GM12878 (cell line): Measurements from ENCODE around the gene FNDC3B. TPM values are rescaled to one million over a fixed set of nuclear protein-coding genes. Genes with fewer than 3 reads are reported as not detected.

Experiments used
- ATAC-seq: fragments of 200-7000 bp; cut with Tn5 transposase; 3 replicates; pipeline ENCODE4 v1.9.1; 2020; ENCODE audit warnings: mild to moderate bottlenecking, moderate library complexity
- BruUV-seq: library from RNA; stranded (reverse); fragments of 400-500 nt; replicated peaks from 2 replicates; lab custom pipeline; 2021; lab: Mats Ljungman, UMichigan
- CTCF ChIA-PET: fragments of 300-600 bp; sonication (Branson Sonifier 250); formaldehyde crosslinking; extraction: SDS; loops from one replicate; lab custom pipeline; 2021; ENCODE audit warnings: inconsistent platforms; lab: Yijun Ruan, JAX
- POLR2A ChIA-PET: fragments of 350-600 bp; formaldehyde crosslinking; extraction: SDS; loops from one replicate; lab custom pipeline; 2021; ENCODE audit warnings: inconsistent platforms; lab: Charles Lee
- RAD21 ChIA-PET: fragments of 300-600 bp; sonication (Branson Sonifier 250); formaldehyde crosslinking; loops from one replicate; lab custom pipeline; 2023; ENCODE audit warnings: antibody characterized with exemption; ENCODE audit not compliant: unreplicated experiment; lab: Charles Lee
- SMC1A ChIA-PET: fragments of 300-600 bp; sonication (Branson Sonifier 250); formaldehyde crosslinking; loops from one replicate; lab custom pipeline; 2023; ENCODE audit not compliant: unreplicated experiment, uncharacterized antibody; lab: Charles Lee
- DNase-seq: peaks from one replicate; pipeline ENCODE4 v3.0.0-alpha.2; 2011; ENCODE audit warnings: low read depth, low spot score
- FAIRE-seq: peaks from 3 replicates; lab custom pipeline; 2011; peaks lifted over from hg19 to GRCh38; lab: Jason Lieb, UNC
- H2AFZ ChIP-seq: 2 replicates; pipeline ENCODE4 v1.6.0; 2011; ENCODE audit warnings: low read depth, low read length, control low read depth; ENCODE audit not compliant: control insufficient read depth
- H3K27ac ChIP-seq: 2 replicates; pipeline ENCODE4 v1.5.1; 2011; ENCODE audit warnings: control low read depth; ENCODE audit not compliant: control insufficient read depth, insufficient read depth
- H3K27me3 ChIP-seq, 2 experiments: replicated peaks in 1 of 2; 2 replicates each; pipeline versions ENCODE4 v1.6.0 to v1.6.1; 2011; ENCODE audit warnings: low read length in 1 of 2; ENCODE audit not compliant: control insufficient read depth in 2 of 2, insufficient read depth in 2 of 2
- H3K36me3 ChIP-seq, 2 experiments: 2 replicates each; pipeline ENCODE4 v1.5.1; 2011; ENCODE audit warnings: low read length in 1 of 2; ENCODE audit not compliant: control insufficient read depth in 2 of 2, insufficient read depth in 2 of 2
- H3K4me1 ChIP-seq: 2 replicates; pipeline ENCODE4 v1.6.1; 2011; ENCODE audit warnings: mild to moderate bottlenecking, low read length, moderate library complexity, mixed read lengths; ENCODE audit not compliant: control insufficient read depth, insufficient read depth
- H3K4me2 ChIP-seq: 2 replicates; pipeline ENCODE4 v1.6.0; 2011; ENCODE audit warnings: control low read depth; ENCODE audit not compliant: control insufficient read depth, insufficient read depth
- H3K4me3 ChIP-seq: fragments of 200-600 bp; sonication (generic); 2 replicates; pipeline ENCODE4 v1.5.1; 2016
- H3K79me2 ChIP-seq: 2 replicates; pipeline ENCODE4 v1.6.0; 2011; ENCODE audit warnings: low read length; ENCODE audit not compliant: control insufficient read depth, insufficient read depth
- H3K9ac ChIP-seq: 2 replicates; pipeline ENCODE4 v1.8.0; 2011; ENCODE audit warnings: low read length, control low read depth, mixed read lengths; ENCODE audit not compliant: control insufficient read depth, insufficient read depth
- H3K9me3 ChIP-seq: replicated peaks from 3 replicates; pipeline ENCODE4 v1.5.1; 2011; ENCODE audit warnings: mild to moderate bottlenecking, low read length; ENCODE audit not compliant: control insufficient read depth, insufficient read depth
- H4K20me1 ChIP-seq: 2 replicates; pipeline ENCODE4 v1.6.0; 2011; ENCODE audit not compliant: control insufficient read depth, insufficient read depth
- ELK1 ChIP-seq: IDR thresholded peaks from 2 replicates; pipeline ENCODE4 v1.6.1; 2012; ENCODE audit warnings: low read depth, low read length, improper control_type of control experiment
- IKZF2 ChIP-seq, 2 experiments: fragments of 450-650 bp; IDR thresholded peaks; 2 replicates each; pipeline ENCODE4 v1.6.1; 2017; ENCODE audit warnings: mild to moderate bottlenecking in 2 of 2, moderate library complexity in 2 of 2
- IRF4 ChIP-seq: IDR thresholded peaks from 2 replicates; pipeline ENCODE4 v1.6.1; 2011; ENCODE audit warnings: low read depth, low read length
- JUNB ChIP-seq: IDR thresholded peaks from 2 replicates; pipeline ENCODE4 v1.6.1; 2016; ENCODE audit warnings: antibody characterized with exemption, mild to moderate bottlenecking
- KAT2A ChIP-seq: conservative IDR thresholded peaks from 2 replicates; pipeline ENCODE4 v1.6.1; 2011; ENCODE audit warnings: low read depth, low read length; ENCODE audit not compliant: control insufficient read depth
- MTA2 ChIP-seq: fragments of 450-650 bp; IDR thresholded peaks from 2 replicates; pipeline ENCODE4 v1.6.1; 2016; ENCODE audit warnings: low read depth, mild to moderate bottlenecking, moderate library complexity
- MYB ChIP-seq: fragments of 150-350 bp; IDR thresholded peaks from 2 replicates; pipeline ENCODE4 v1.6.1; 2014; ENCODE audit warnings: mild to moderate bottlenecking, low read depth, low read length, borderline replicate concordance
- NR2C1 ChIP-seq: fragments of 450-650 bp; IDR thresholded peaks from 2 replicates; pipeline ENCODE4 v1.6.1; 2017; ENCODE audit warnings: antibody characterized with exemption, mild to moderate bottlenecking, moderate library complexity
- PKNOX1 ChIP-seq: fragments of 450-650 bp; IDR thresholded peaks from 2 replicates; pipeline ENCODE4 v1.6.1; 2016; ENCODE audit warnings: mild to moderate bottlenecking
- PML ChIP-seq: IDR thresholded peaks from 2 replicates; pipeline ENCODE4 v1.6.1; 2012; ENCODE audit warnings: low read length, inconsistent platforms
- RUNX3 ChIP-seq: IDR thresholded peaks from 2 replicates; pipeline ENCODE4 v1.6.1; 2012; ENCODE audit warnings: low read length, inconsistent platforms
- SMAD5 ChIP-seq: IDR thresholded peaks from 2 replicates; pipeline ENCODE4 v1.6.1; 2016; ENCODE audit warnings: antibody characterized with exemption, low read depth
- SRF ChIP-seq, 2 experiments: IDR thresholded peaks; 2 replicates each; pipeline ENCODE4 v1.6.1; 2011; ENCODE audit warnings: low read depth in 2 of 2, low read length in 2 of 2, mild to moderate bottlenecking in 1 of 2, moderate library complexity in 1 of 2
- STAT3 ChIP-seq: IDR thresholded peaks from 2 replicates; pipeline ENCODE4 v1.6.1; 2011; ENCODE audit warnings: low read depth, low read length, improper control_type of control experiment
- TCF12 ChIP-seq: IDR thresholded peaks from 2 replicates; pipeline ENCODE4 v1.6.1; 2011; ENCODE audit warnings: low read depth, mild to moderate bottlenecking, low read length
- YBX1 ChIP-seq: fragments of 450-650 bp; IDR thresholded peaks from 2 replicates; pipeline ENCODE4 v1.6.1; 2016; ENCODE audit warnings: antibody characterized with exemption
- YY1 ChIP-seq: IDR thresholded peaks from 2 replicates; pipeline ENCODE4 v1.6.1; 2011; ENCODE audit warnings: low read depth, mild to moderate bottlenecking, low read length
- ZNF622 ChIP-seq: fragments of 450-650 bp; IDR thresholded peaks from 2 replicates; pipeline ENCODE4 v1.6.1; 2017; ENCODE audit warnings: mild to moderate bottlenecking, inconsistent platforms
- WGBS: methylation state at CpG from one replicate; pipeline ENCODE4 v1.1.6; 2016; ENCODE audit warnings: low lambda C conversion rate; ENCODE audit not compliant: insufficient replicate concordance, insufficient coverage; ENCODE audit errors: missing lambda C conversion rate; 5-methylcytosine and 5-hydroxymethylcytosine counted together
- in situ Hi-C: fragments of 300-500 bp; cut with MboI; formaldehyde crosslinking; loops from 9 replicates; pipeline ENCODE4 v1.14.3; 2018; ENCODE audit warnings: mixed read lengths
- intact Hi-C: fragments of 100-400 bp; cut with micrococcal nuclease; formaldehyde crosslinking; loops from one replicate; pipeline ENCODE4 v1.14.2; 2022; ENCODE audit not compliant: unreplicated experiment
- polyA plus RNA-seq, 11 experiments: library from polyadenylated mRNA; depleted of rRNA in 4 of 11; unstranded in 6 of 11; stranded (reverse) in 5 of 11; fragments of >200 nt; fragmentation: Nextera tagmentation in 4 of 11; fragmentation: Illumina TruSeq in 1 of 11; extraction: Ambion mirVana in 4 of 11; extraction: Trizol in 1 of 11; gene quantifications; 1 replicate in 1 of 11; 2 replicates in 10 of 11; pipeline versions ENCODE4 v1.2.1 to v1.2.3, GENCODE V29; 2011 to 2016; ENCODE audit warnings: inconsistent platforms in 2 of 11, missing spikeins in 2 of 11, low read depth in 1 of 11
- total RNA-seq, 4 experiments: library from RNA; depleted of rRNA in 3 of 4; stranded (reverse); fragments of >200 nt in 3 of 4; fragmentation: Illumina TruSeq in 1 of 4; extraction: Trizol in 1 of 4; gene quantifications; 2 replicates each; pipeline versions ENCODE4 v1.2.1 to v1.2.3, GENCODE V29; 2013 to 2021

The FNDC3B gene
- total and polyA plus RNA-seq, 10 of the 15 experiments (the other 5 are each of a cell fraction or from before 2014, with no cell fraction given): 7.9 to 35.0 (median 18.5) TPM

DNA sequence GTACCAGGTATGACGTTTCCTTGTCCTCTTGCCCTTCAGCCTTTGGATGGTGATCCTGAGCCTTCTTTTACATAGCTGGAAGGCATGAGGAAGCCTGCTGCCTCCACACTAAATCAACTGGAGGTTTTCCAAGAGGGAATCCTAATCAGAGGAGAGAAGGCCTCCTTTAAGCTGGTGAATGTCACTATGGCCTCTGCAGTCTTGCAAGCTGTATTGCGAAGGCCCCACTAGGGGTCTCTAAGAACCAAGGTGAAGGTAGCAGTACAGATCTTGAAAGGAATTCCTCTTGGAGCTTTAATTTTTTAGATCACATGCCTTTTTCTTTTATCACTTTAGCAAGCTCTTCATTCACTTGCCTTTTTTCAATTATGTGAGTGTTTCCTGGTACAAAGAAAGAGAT is 289.7 kb downstream of the FNDC3B start:
- H3K4me3 ChIP-seq: no peak overlapping the region
- intact Hi-C loops (no loop called here), in situ Hi-C loops (loop anchor here (25.0 kb wide), 1 partner anchor 333 kb away; no protein-coding TSS in a partner anchor)
- BruUV-seq: no TSS peak
- H3K36me3 ChIP-seq: peaks cover 15 to 29% of the 10 kb centered on the region in 2 experiments
- no peak overlapping the region for H3K27ac ChIP-seq
- no peak for TF ChIP-seq MYB
- TF ChIP-seq ZNF622: no peak
- no peak for TF ChIP-seq SRF (IDR thresholded peaks at IDR 0.05; ENCODE audit: low read depth in 2 of 2, low read length in 2 of 2)
- TF ChIP-seq MTA2: no peak
- no peak for TF ChIP-seq RUNX3
- no peak for TF ChIP-seq KAT2A
- no peak for TF ChIP-seq STAT3
- no peak for TF ChIP-seq YY1
- no peak for TF ChIP-seq NR2C1
- TF ChIP-seq YBX1: no peak
- no peak for TF ChIP-seq SMAD5
- no peak for TF ChIP-seq JUNB
- TF ChIP-seq ELK1: no peak
- no peak for TF ChIP-seq IKZF2 (IDR thresholded peaks at IDR 0.05)
- no peak for TF ChIP-seq IRF4
- TF ChIP-seq TCF12: no peak
- TF ChIP-seq PKNOX1: no peak
- no peak for TF ChIP-seq PML
- DNase-seq: no peak
- 87% methylated on average over 2 of the region's 2 CpGs for WGBS
- no peak for ATAC-seq
- no peaks in the 10 kb centered on the region for H3K27me3 ChIP-seq
- ChIA-PET SMC1A (interaction anchor here (0.6 kb wide), 1 partner anchor 288 kb away, joined by 3 read pairs; no protein-coding TSS in a partner anchor), RAD21 (no interaction called here), CTCF (interaction anchor here (5.3 kb wide), 1 partner anchor 12 kb away, joined by 85 read pairs; no protein-coding TSS in a partner anchor), POLR2A (no interaction called here)
- no peaks in the 10 kb centered on the region for H3K79me2 ChIP-seq
- no peaks in the 10 kb centered on the region for H4K20me1 ChIP-seq
- no peak overlapping the region for H3K4me2 ChIP-seq
- no peaks in the 10 kb centered on the region for H3K4me1 ChIP-seq
- FAIRE-seq: no peak
- no peaks in the 10 kb centered on the region for H3K9me3 ChIP-seq
- H3K9ac ChIP-seq: no peak overlapping the region
- H2AFZ ChIP-seq: no peak overlapping the region
